ENCODE data around the gene CD3E. TPM values are rescaled to one million over a fixed set of nuclear protein-coding genes. Genes with fewer than 3 reads are reported as not detected.

The CD3E gene
- total and polyA plus RNA-seq, 2 donors (not counting 1 experiment from before 2014, with no cell fraction given) = 1.0 to 1.7 TPM

GRCh38 chr11:118353084-118353710 lies 48.7 kb downstream of the CD3E start:
- Histone ChIP-seq H3K9me3 (ENCODE audit: control extremely low read depth in 1 of 3, control insufficient read depth in 2 of 3, insufficient read depth in 1 of 3, low read length in 2 of 3) (no peaks in the 10 kb centered on the region), H3K27me3 (replicated peaks in 1 of 4; ENCODE audit: control extremely low read depth in 1 of 4, control insufficient read depth in 3 of 4, insufficient read depth in 4 of 4, low read length in 3 of 4) (peaks cover 0 to 3% (median 0%) of the 10 kb centered on the region in 4 experiments), H3K36me3 (replicated peaks in 1 of 2; ENCODE audit: control extremely low read depth in 1 of 2, control insufficient read depth in 1 of 2, extremely low read depth in 1 of 2, insufficient read depth in 2 of 2, low read length in 1 of 2) (no peaks in the 10 kb centered on the region), H4K20me1 (ENCODE audit: control insufficient read depth, insufficient read depth, low read length, poor library complexity, severe bottlenecking) (no peaks in the 10 kb centered on the region), H3K79me2 (ENCODE audit: control insufficient read depth, insufficient read depth, low read length) (no peaks in the 10 kb centered on the region), H3K9ac (ENCODE audit: low read length) (no peak overlapping the region), H3K4me2 (replicated peaks; ENCODE audit: low read depth, low read length, poor library complexity, severe bottlenecking) (no peak overlapping the region), H2AFZ (ENCODE audit: insufficient read depth, low read depth, low read length, poor library complexity, severe bottlenecking) (no peak overlapping the region), H3K4me3 (ENCODE audit: control extremely low read depth in 1 of 5, extremely low read depth in 1 of 5, insufficient read depth in 1 of 5, low read depth in 2 of 5, low read length in 4 of 5) (no peak overlapping the region), H3K27ac (ENCODE audit: low read length in 2 of 2) (no peak overlapping the region), H3K4me1 (ENCODE audit: control insufficient read depth in 2 of 2, insufficient read depth in 2 of 2, low read length in 2 of 2) (no peaks in the 10 kb centered on the region)
- peak; percentile 64 for DNase-seq
- Mint-ChIP-seq H3K4me1 (no peaks in the 10 kb centered on the region), H3K27me3 (peaks cover 20% of the 10 kb centered on the region), H3K27ac (no peak overlapping the region), H3K4me3 (no peak overlapping the region), H3K9me3 (ENCODE audit: insufficient read depth) (no peaks in the 10 kb centered on the region)
- WGBS (ENCODE audit: insufficient coverage) = 0% methylated on average over 1 of the region's 6 CpGs
- CTCF ChIA-PET = interaction anchor here (0.7 to 6.8 kb wide), 16 partner anchors 10 to 160 kb away, joined by 3 to 92 read pairs (median 4); partner anchors contain the start of gene CD3D
- ATAC-seq (ENCODE audit: low read depth) = no peak
- intact Hi-C loops (cut with micrococcal nuclease) = loop anchor here (1.0 kb wide), 3 partner anchors 57 to 208 kb away; no protein-coding TSS in a partner anchor
- POLR2A ChIA-PET = interaction anchor here (0.7 kb wide), 1 partner anchor 57 kb away, joined by 5 read pairs; no protein-coding TSS in a partner anchor
- TF ChIP-seq EZH2 (IDR thresholded peaks at IDR 0.05; ENCODE audit: borderline replicate concordance, insufficient read depth, low read depth, low read length, poor library complexity, severe bottlenecking) (no peak), CTCF (IDR thresholded peaks at IDR 0.05) (peak; percentile 83)

GRCh38 chr11:118358071-118358470 lies 53.5 kb downstream of the CD3E start:
- Mint-ChIP-seq H3K9me3 (ENCODE audit: insufficient read depth) (no peaks in the 10 kb centered on the region), H3K4me1 (peaks cover 36% of the 10 kb centered on the region), H3K4me3 (no peak overlapping the region), H3K27ac (no peak overlapping the region), H3K27me3 (no peaks in the 10 kb centered on the region)
- ATAC-seq (ENCODE audit: low read depth) = no peak
- H3K36me3 ChIP-seq (replicated peaks in 1 of 2; ENCODE audit: control extremely low read depth in 1 of 2, control insufficient read depth in 1 of 2, extremely low read depth in 1 of 2, insufficient read depth in 2 of 2, low read length in 1 of 2) = peaks cover 0 to 8% of the 10 kb centered on the region in 2 experiments
- no peak overlapping the region for H3K4me2 ChIP-seq (replicated peaks; ENCODE audit: low read depth, low read length, poor library complexity, severe bottlenecking)
- H3K4me1 ChIP-seq (ENCODE audit: control insufficient read depth in 2 of 2, insufficient read depth in 2 of 2, low read length in 2 of 2) = peaks cover 18 to 23% of the 10 kb centered on the region in 2 donors
- TF ChIP-seq EZH2 (IDR thresholded peaks at IDR 0.05; ENCODE audit: borderline replicate concordance, insufficient read depth, low read depth, low read length, poor library complexity, severe bottlenecking) = no peak
- no peak for TF ChIP-seq CTCF (IDR thresholded peaks at IDR 0.05)
- peaks cover under 1% of the 10 kb centered on the region for H4K20me1 ChIP-seq (ENCODE audit: control insufficient read depth, insufficient read depth, low read length, poor library complexity, severe bottlenecking)
- no peak overlapping the region for H3K9ac ChIP-seq (ENCODE audit: low read length)
- intact Hi-C loops (cut with micrococcal nuclease) = loop anchor here (2.0 kb wide), 1 partner anchor 215 kb away; the partner anchor contains the start of gene ARCN1
- DNase-seq = no peak
- POLR2A ChIA-PET = no interaction called here
- H2AFZ ChIP-seq (ENCODE audit: insufficient read depth, low read depth, low read length, poor library complexity, severe bottlenecking) = no peak overlapping the region
- H3K27me3 ChIP-seq (replicated peaks in 1 of 4; ENCODE audit: control extremely low read depth in 1 of 4, control insufficient read depth in 3 of 4, insufficient read depth in 4 of 4, low read length in 3 of 4) = no peaks in the 10 kb centered on the region
- H3K27ac ChIP-seq (ENCODE audit: low read length in 2 of 2) = no peak overlapping the region
- H3K79me2 ChIP-seq (ENCODE audit: control insufficient read depth, insufficient read depth, low read length) = peaks cover 35% of the 10 kb centered on the region
- CTCF ChIA-PET = interaction anchor here (1.8 to 1.9 kb wide), 2 partner anchors 63 to 159 kb away, joined by 4 to 19 read pairs; no protein-coding TSS in a partner anchor
- no peak overlapping the region for H3K4me3 ChIP-seq (ENCODE audit: control extremely low read depth in 1 of 5, extremely low read depth in 1 of 5, insufficient read depth in 1 of 5, low read depth in 2 of 5, low read length in 4 of 5)
- peaks cover 0 to 4% (median 1%) of the 10 kb centered on the region in 3 donors for H3K9me3 ChIP-seq (ENCODE audit: control extremely low read depth in 1 of 3, control insufficient read depth in 2 of 3, insufficient read depth in 1 of 3, low read length in 2 of 3)
- WGBS (ENCODE audit: insufficient coverage) = no CpG with 5 or more reads among the region's 3 CpGs
